GM10248 (cell line): ENCODE data around the gene EHMT1.

Experiments used
- CTCF ChIA-PET: fragments of 300-600 bp; sonication (Branson Sonifier 250); formaldehyde crosslinking; extraction: SDS; loops from one replicate; lab custom pipeline; 2021; ENCODE audit warnings: antibody characterized with exemption; lab: Yijun Ruan, JAX
- POLR2A ChIA-PET: fragments of 350-650 bp; sonication (Branson Sonifier 250); formaldehyde crosslinking; extraction: SDS; loops from one replicate; lab custom pipeline; 2020; ENCODE audit warnings: antibody characterized with exemption; lab: Yijun Ruan, JAX
- DNase-seq: peaks from one replicate; pipeline ENCODE4 v3.0.0; 2012; ENCODE audit errors: extremely low spot score
- TF ChIP-seq, protein P1 (sequence below): IDR thresholded peaks from 2 replicates; pipeline ENCODE4 v1.5.1; 2012; ENCODE audit warnings: mild to moderate bottlenecking, low read depth; ENCODE audit errors: extremely low read depth, missing control alignments, control extremely low read depth

The EHMT1 gene

DNA sequence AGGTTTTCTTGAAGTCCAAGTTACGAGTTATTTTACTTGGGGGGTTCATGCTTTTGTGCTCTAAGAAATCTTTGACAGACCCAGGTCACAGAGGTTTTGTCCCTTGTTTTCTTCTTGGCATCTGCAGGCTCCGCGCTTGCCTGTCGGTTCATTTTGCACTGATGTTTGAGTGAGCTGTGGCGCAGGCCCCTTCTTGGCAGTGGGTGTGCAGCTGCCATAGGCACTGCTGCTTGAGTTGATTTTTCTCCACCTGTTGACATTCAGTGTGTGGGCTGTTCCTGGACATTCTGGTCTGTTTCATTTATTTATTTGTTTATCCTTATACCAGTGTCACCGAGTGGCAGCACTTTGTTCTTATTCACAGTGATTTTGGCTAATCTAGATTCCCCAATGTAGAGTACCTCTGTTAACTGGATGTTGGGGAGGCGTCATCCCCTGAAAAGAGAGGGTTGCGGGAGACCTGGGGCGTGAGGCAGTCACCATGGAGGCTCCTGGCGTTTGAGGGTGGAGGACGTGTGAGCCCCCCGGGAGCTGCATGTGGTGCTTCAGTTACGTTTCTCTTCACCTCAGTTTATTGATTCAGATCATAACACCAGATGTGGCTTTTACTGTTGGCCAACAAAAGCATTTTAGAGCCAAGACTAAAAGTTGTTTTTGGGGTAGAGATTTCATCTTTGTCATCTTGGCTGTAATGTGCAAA, 137.4 kb downstream of the EHMT1 start:
- no peak for DNase-seq
- TF ChIP-seq, protein P1, sequence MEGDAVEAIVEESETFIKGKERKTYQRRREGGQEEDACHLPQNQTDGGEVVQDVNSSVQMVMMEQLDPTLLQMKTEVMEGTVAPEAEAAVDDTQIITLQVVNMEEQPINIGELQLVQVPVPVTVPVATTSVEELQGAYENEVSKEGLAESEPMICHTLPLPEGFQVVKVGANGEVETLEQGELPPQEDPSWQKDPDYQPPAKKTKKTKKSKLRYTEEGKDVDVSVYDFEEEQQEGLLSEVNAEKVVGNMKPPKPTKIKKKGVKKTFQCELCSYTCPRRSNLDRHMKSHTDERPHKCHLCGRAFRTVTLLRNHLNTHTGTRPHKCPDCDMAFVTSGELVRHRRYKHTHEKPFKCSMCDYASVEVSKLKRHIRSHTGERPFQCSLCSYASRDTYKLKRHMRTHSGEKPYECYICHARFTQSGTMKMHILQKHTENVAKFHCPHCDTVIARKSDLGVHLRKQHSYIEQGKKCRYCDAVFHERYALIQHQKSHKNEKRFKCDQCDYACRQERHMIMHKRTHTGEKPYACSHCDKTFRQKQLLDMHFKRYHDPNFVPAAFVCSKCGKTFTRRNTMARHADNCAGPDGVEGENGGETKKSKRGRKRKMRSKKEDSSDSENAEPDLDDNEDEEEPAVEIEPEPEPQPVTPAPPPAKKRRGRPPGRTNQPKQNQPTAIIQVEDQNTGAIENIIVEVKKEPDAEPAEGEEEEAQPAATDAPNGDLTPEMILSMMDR: no peak
- ChIA-PET CTCF (no interaction called here), POLR2A (no interaction called here)

DNA sequence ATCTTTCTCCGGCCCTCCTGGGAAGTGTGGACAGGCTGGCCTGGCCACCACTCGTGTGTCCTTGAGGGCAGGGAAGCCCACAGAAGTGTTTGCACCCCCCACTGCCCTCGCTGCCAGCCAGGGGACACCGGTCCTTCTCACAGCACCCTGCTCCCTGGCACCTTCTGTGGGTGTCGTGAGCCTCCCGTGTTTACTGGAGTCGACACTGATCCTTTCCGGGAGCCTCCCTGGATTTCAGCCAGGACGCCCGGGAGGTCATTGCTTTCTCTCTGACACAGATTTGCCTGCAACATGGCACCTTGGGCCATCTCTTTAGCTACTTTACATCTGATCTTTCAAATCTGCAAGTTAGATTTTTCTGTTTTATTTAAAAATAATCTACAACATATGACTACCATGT, 138.3 kb downstream of the EHMT1 start:
- ChIA-PET CTCF (interaction anchor here (0.7 to 2.2 kb wide), 4 partner anchors 8 to 84 kb away, joined by 3 to 8 read pairs (median 4); no protein-coding TSS in a partner anchor), POLR2A (no interaction called here)
- no peak for DNase-seq
- TF ChIP-seq, protein P1: no peak

DNA sequence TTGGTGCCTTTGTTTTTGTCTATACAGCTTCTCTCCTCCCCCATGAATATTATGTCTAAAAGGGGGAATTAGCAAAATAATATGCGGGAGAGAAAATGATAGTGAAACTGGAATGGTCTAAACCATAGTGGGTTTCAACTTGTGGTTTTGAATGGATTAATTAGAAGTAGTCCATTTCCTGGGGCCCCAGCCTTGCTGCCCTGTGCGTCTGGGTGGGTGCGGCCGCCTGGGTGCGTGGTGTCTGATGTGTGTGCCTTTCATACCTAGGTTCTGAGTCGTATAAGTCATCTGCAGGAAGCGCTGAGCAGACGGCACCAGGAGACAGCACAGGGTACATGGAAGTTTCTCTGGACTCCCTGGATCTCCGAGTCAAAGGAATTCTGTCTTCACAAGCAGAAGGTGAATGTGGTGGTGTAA, 138.8 kb downstream of the EHMT1 start:
- ChIA-PET CTCF (interaction anchor here (0.8 to 2.2 kb wide), 4 partner anchors 9 to 84 kb away, joined by 3 to 8 read pairs (median 4); no protein-coding TSS in a partner anchor), POLR2A (interaction anchor here (2.1 kb wide), 1 partner anchor 12 kb away, joined by 7 read pairs; no protein-coding TSS in a partner anchor)
- TF ChIP-seq, protein P1: no peak
- peak; percentile 45 for DNase-seq

DNA sequence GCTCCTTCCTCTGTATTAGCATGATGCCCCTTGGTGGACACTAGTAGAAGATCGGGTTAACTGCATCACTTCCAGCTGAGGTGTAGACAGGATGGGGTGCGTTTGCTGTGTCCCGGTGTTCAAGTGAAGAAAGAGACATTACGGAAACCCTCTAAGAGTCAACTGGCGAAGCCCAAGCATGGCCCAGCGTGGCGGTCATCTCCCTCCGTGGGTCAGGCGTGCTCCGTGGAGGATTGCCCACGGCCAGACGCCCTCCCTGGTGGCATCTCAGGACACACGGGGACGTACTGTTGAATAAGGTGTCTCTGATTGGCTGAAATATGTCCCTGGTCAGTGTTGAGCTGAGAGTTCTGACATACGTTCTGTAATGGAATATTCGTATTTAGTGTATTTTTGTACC, 139.3 kb downstream of the EHMT1 start:
- TF ChIP-seq, protein P1: no peak
- POLR2A ChIA-PET: interaction anchor here (2.1 kb wide), 1 partner anchor 12 kb away, joined by 7 read pairs; no protein-coding TSS in a partner anchor
- CTCF ChIA-PET: interaction anchor here (1.1 to 2.2 kb wide), 4 partner anchors 9 to 85 kb away, joined by 3 to 8 read pairs (median 4); no protein-coding TSS in a partner anchor

DNA sequence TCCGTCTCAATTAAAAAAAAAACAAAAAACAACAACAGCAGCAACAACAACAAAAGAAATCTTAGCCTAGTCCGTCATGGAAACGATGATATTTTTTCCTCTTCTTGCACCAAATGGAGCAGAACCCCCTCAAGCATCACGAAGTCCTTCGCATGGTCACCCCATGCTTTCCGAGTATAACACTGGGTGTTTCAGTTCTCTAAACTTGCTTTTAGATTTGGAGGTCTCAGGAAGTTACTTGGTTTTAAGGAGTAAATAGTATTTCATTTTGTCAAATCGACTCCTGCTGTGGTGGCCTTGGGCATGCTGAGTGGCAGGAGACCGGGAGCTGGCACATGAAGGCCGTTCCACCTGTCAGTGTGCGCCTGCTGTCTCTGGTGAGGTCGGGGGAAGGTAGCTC, 140.3 kb downstream of the EHMT1 start:
- ChIA-PET POLR2A (interaction anchor here (2.1 kb wide), 1 partner anchor 13 kb away, joined by 7 read pairs; no protein-coding TSS in a partner anchor), CTCF (interaction anchor here (1.1 to 2.2 kb wide), 2 partner anchors 13 to 86 kb away, joined by 4 to 8 read pairs; no protein-coding TSS in a partner anchor)
- peak; percentile 63 for DNase-seq
- TF ChIP-seq, protein P1: no peak

More for the DNA sequence above, 139.3 kb downstream of the EHMT1 start:
- DNase-seq: no peak

DNA sequence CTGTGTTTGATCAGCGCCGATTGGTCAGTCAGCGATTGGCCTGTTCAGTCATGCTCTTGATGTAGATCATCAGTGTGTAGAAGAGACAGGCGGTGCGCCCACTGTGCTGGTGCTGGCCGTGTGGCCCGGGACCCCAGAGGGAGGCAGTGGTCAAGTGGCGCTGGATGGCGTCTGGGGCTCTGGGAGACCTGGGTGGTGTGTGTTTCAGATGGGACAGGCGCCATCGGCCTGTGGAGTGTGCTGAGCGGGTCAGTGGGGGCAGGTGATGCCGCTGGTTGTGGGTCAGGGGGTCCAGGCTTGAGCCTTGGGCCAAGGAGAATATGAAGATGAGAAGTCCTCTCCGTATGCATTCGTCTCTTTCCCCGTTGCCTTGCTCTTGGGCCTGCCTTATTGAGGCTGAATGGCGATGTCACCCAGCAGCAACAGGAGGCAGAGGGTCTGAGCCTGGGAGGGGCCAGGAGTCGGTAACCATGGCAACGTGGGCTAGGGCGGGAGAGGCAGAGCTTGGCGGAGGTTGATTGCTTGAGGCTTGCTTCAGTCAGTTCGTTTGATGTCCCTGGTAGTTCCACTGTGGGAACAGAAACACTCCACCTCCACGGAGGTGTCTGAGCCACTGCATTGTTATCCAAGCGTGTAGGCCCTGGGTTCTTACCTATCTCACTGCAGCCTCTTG, 141.0 kb downstream of the EHMT1 start:
- ChIA-PET POLR2A (interaction anchor here (1.0 to 2.1 kb wide), 2 partner anchors 14 to 21 kb away, joined by 4 to 7 read pairs; no protein-coding TSS in a partner anchor), CTCF (no interaction called here)
- TF ChIP-seq, protein P1: no peak
- DNase-seq: peak; percentile 48
